ENCODE measurements around the gene SMIM15.

SMIM15 gene

DNA sequence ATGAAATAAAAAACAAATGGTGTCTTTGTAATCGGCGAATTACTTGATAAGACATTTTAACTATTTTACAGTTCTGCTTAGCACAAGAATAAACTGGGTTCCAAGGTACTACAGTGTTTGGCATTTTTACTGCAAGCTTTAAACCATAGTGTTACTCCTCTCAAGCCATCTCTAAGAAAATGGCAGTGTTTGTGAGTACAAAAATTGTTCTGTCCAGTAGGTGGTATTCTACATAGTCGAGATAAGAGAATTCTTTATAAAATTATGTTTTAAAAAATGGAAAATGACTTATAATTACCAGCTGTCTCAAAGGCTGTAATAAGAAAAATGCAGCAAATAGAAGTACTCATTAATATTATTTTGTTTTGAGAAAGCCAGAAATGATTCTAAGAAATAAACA, 3.2 kb downstream of the SMIM15 start:
- DNase-seq = no peak

DNA sequence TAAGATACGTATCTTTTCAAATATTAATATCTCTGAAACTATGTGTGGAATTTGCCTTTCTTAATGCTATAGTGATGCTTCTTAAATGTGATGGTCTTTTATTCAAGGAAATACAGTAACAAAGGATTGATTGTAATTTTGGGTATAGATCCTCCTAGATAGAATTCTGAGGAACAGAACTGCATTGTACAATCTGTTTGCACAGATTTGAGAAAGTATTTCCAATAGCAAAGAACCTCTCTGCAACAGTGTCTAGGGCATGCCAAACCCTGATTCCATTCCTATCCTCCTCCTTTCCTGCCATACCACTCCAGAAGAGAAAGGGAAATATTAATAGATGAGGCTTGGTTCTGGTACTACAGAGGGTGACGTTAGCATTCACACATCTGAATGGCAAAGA, 10.4 kb downstream of the SMIM15 start:
- no peak for DNase-seq

DNA sequence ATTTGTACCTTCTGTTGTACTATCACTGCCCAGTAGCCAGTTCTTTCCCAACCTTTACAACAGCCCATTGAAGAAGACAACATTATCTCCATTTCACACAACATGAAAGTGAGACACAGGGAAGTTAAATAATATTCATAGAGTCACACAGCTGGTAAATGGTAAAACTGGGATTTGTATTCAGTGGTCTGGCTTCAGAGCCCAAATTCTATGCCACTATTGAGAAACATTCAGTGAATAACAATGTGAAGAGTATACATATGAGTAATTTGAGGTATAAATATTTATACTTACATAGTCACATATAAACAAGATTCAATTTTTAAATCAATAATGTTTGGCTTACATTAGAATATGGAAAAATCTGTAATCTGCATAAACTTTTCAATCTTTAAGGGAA, 13.8 kb downstream of the SMIM15 start:
- no peak for DNase-seq

DNA sequence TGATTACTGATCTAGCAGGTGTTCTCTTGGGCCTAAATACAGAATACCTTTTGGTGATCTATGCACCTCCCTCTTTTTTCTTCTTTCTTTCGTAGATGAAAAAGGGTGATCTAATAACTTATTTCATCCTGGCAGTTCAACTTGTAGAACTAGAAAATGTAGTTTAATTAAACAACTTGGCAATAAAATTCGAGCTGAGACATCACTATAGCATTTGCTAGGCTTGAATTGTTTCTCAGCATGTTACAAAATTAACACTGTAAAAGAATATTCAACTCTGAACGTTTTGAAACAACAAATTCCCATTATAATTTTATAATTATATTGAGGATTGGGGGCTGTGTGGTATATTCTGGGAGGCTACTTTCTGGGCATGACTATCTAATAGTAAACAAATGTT, 19.5 kb downstream of the SMIM15 start:
- DNase-seq = no peak

- no peak for DNase-seq
These were observed 19.9 kb downstream of the SMIM15 start for GRCh38 chr5:61142391-61142790.

GRCh38 chr5:61141801-61142200, 20.5 kb downstream of the SMIM15 start:
- no peak for DNase-seq

DNA sequence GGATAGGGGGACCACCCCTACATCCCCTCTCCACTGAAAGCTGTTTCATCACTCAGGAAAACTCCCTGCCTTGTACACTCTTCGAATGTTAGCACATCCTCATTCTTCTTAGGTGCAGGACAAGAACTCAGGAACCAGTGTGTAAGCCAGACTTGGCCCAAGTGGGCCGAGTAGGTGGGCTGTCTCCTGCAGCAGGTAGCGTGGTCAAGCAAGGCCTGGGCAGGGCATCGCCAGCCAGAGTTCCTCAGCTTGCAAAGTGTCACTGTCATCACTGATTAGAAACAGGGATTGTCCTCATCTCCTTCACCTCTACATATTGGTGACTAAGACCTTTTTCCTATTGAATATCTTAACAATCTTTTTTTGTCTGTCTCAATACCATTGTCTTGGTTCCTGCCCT, 22.3 kb downstream of the SMIM15 start:
- DNase-seq = no peak

DNA sequence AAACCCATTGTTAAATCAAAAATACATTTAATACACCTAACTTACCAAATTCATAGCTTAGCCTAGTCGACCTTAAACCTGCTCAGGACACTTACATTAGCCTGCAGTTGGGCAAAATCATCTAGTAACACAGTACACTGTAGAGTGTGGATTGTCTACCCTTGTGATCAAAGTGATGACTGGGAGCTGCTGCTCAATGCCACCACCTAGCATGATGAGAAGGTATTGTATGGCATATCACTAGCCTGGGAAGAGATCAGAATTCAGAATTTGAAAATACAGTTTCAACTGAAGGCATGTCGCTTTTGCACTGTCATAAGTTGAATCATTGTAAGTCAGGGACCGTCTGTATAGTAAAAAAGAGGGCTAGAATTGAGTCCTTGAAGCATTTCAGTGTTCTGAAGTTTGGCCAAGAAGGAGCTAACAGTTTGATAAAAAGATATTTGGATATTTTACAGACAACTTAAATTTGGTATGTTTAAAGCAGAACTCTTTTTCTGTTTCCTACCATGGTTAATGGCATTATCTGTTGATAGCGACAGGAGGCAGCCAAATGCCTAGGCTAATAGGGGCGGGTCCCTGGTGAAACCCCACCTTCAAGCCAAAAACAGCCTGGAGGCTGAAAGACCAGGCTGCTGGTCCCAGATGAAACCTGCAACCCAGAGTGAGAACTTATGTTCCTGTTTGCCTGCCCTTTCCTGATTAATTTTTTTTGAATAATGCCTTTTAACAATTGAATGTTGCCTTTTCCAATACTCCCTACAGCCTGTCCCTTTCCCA, 23.0 kb downstream of the SMIM15 start:
- DNase-seq = no peak

- no peak for DNase-seq
These were observed 24.4 kb downstream of the SMIM15 start for GRCh38 chr5:61137835-61138234.

DNA sequence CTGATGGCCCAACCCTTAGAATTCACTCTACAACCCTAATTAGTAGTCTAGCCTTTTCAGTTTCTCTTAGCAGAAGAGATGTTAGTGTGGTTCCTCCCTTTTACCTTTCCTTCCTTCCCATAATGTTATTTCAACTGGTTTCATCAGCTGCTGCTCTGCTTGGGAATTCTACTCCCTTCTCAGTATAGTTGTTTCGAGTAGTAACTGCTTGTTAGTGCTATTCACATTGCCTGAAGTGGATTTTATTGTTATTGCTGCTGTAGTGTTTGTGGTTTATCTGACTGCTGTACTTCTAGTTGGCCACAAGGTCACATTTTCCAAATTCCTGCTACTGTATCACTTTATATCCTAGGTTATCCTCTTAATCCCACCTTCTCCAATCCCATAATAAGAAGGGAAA, 29.7 kb downstream of the SMIM15 start:
- DNase-seq = no peak

- no peak for DNase-seq
These were observed 32.0 kb downstream of the SMIM15 start for GRCh38 chr5:61130289-61130688.

DNA sequence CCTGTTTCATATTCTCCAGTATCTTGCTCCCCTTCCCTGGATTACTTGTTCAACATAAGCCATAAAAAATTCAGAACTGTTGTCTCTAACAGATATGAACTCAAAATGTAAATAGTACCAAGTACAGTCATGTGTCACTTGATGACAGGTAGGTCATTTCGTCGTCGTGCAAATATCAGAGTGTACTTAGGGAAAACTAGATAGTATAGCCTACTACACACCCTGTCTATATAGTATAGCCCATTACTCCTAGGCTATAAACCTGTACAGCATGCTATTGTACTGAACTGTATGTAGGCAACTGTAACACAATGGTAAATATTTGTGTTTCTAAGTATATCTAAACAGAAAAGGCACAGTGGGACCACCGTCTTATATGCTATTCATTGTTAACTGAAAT, 39.1 kb downstream of the SMIM15 start:
- no peak for DNase-seq

- DNase-seq = no peak
These were observed 41.7 kb downstream of the SMIM15 start for GRCh38 chr5:61120534-61120933.

- no peak for DNase-seq
These were observed 43.2 kb downstream of the SMIM15 start for GRCh38 chr5:61119066-61119465.

DNA sequence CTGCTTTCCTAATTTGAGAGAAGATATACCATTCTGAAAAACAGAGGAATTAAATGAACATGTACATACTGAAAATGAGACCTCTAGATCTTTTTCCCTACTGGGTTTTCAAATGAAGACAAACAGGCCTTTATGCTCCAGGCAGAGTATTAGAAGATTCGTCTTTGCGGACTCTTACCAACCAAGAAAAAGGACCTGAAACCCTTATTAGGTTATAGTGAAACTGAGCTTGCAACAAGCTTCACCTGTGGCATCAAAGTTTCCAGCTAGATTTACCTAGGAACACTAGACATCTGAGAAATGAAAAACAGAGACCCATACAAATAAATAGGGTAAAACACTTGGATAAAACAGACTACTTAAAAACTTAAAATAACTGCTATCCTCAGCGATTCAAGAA, 46.3 kb downstream of the SMIM15 start:
- no peak for DNase-seq

- DNase-seq = no peak
These were observed 47.8 kb downstream of the SMIM15 start for GRCh38 chr5:61114441-61114840.
